Lung (tissue), 12 donors: Measurements from ENCODE around the gene SHH. TPM values are rescaled to one million over a fixed set of nuclear protein-coding genes. Genes with fewer than 3 reads are reported as not detected.

ENCODE experiments used
- ATAC-seq: fragments of 200-7000 bp; cut with Tn5 transposase; one replicate; pipeline ENCODE4 v1.9.1; 2020; ENCODE audit warnings: moderate number of reproducible peaks; ENCODE audit not compliant: insufficient read depth, low FRiP score
- DNase-seq, 3 donors: peaks; one replicate each; pipeline ENCODE4 v3.0.0-alpha.2; 2013 to 2017
- H3K27ac ChIP-seq, 2 donors: one replicate each; pipeline ENCODE4 v1.5.1; 2013; ENCODE audit warnings: mild to moderate bottlenecking in 2 of 2, moderate library complexity in 2 of 2, control low read depth in 1 of 2, inconsistent platforms in 1 of 2, low read depth in 1 of 2, low read length in 1 of 2
- H3K27me3 ChIP-seq, 3 donors: one replicate each; pipeline ENCODE4 v1.5.1; 2013; ENCODE audit warnings: low read length in 2 of 3; ENCODE audit not compliant: control insufficient read depth in 3 of 3, insufficient read depth in 3 of 3
- H3K36me3 ChIP-seq, 4 donors: one replicate each; pipeline ENCODE4 v1.5.1; 2013; ENCODE audit warnings: low read length in 4 of 4, mild to moderate bottlenecking in 1 of 4, moderate library complexity in 1 of 4; ENCODE audit not compliant: control insufficient read depth in 4 of 4, insufficient read depth in 4 of 4
- H3K4me1 ChIP-seq, 5 donors: one replicate each; pipeline ENCODE4 v1.5.1; 2013; ENCODE audit warnings: low read length in 5 of 5, mild to moderate bottlenecking in 2 of 5, moderate library complexity in 1 of 5; ENCODE audit not compliant: control insufficient read depth in 5 of 5, insufficient read depth in 5 of 5
- H3K4me3 ChIP-seq: one replicate; pipeline ENCODE4 v1.5.1; 2013; ENCODE audit warnings: mild to moderate bottlenecking, control low read depth, moderate library complexity
- H3K9ac ChIP-seq, 2 donors: one replicate each; pipeline ENCODE4 v1.5.1; 2013; ENCODE audit warnings: low read length in 2 of 2, control low read depth in 1 of 2; ENCODE audit not compliant: insufficient read depth in 1 of 2
- H3K9me3 ChIP-seq, 4 donors: one replicate each; pipeline ENCODE4 v1.5.1; 2013; ENCODE audit warnings: low read length in 3 of 4, mild to moderate bottlenecking in 1 of 4, moderate library complexity in 1 of 4; ENCODE audit not compliant: control insufficient read depth in 4 of 4, insufficient read depth in 3 of 4
- WGBS, 2 donors: extraction: QIAGEN DNeasy Blood & Tissue Kit; methylation state at CpG; one replicate each; pipeline ENCODE4 v1.1.7; 2013; 5-methylcytosine and 5-hydroxymethylcytosine counted together
- polyA plus RNA-seq, 2 donors: library from polyadenylated mRNA; stranded (reverse); fragments of 200-250 nt; gene quantifications; one replicate each; pipeline ENCODE4 v1.2.1, GENCODE V29; 2013
- total RNA-seq, 2 donors: library from RNA; depleted of rRNA in 1 of 2; stranded (reverse); fragments of >200 nt in 1 of 2; gene quantifications; one replicate each; pipeline ENCODE4 v1.2.1, GENCODE V29; 2014 to 2021
- TF ChIP-seq, protein P1 (sequence below): IDR thresholded peaks from 2 replicates; pipeline ENCODE4 v1.5.1; 2012; ENCODE audit warnings: mild to moderate bottlenecking; ENCODE audit errors: control extremely low read depth, extremely low read depth
- donor health status: control.
- donor health status: control.
- donor health status: Bipolar disorder and iron deficiency.
- donor health status: healthy.
- donor health status: DM: yes; HTN: yes; CAD: no.

Gene SHH
- total and polyA plus RNA-seq, 4 donors, result 1.5 to 9.3 (median 4.4) TPM

DNA sequence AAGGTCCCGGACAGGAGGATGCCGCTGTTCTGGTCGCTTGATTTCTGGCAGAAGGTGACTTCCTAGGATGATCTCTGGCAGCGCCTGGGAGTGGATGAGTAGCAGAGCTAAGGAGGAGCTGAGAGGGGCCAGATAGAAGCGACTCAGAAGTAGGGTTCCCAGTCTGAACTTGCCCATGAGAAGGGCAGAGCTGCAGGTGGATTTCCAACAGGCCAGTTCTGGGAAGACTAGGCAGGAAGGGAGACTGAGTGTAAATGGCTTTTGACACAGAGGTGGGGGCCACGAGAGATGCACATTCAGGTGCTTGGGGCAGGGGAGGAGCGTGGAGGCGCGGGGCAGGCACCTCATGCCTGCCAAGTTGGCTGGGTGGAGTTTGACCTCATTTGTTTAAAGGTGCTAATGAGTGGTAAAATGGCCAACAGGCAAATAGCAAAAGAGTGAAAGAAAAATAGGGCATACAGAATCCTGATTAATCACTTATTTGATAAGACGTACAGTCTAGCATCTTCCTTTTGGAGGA, 58.8 kb downstream of the SHH start:
- no peaks in the 10 kb centered on the region for H3K9me3 ChIP-seq
- 78 to 90% methylated on average over 10 of the region's 10 CpGs for WGBS, 2 donors
- H3K9ac ChIP-seq, result no peak overlapping the region
- no peak overlapping the region for H3K4me3 ChIP-seq
- no peak overlapping the region for H3K27ac ChIP-seq
- H3K4me1 ChIP-seq, result peaks cover 0 to 25% (median 4%) of the 10 kb centered on the region in 5 donors
- DNase-seq, result no peak
- H3K27me3 ChIP-seq, result no peaks in the 10 kb centered on the region
- TF ChIP-seq, protein P1, sequence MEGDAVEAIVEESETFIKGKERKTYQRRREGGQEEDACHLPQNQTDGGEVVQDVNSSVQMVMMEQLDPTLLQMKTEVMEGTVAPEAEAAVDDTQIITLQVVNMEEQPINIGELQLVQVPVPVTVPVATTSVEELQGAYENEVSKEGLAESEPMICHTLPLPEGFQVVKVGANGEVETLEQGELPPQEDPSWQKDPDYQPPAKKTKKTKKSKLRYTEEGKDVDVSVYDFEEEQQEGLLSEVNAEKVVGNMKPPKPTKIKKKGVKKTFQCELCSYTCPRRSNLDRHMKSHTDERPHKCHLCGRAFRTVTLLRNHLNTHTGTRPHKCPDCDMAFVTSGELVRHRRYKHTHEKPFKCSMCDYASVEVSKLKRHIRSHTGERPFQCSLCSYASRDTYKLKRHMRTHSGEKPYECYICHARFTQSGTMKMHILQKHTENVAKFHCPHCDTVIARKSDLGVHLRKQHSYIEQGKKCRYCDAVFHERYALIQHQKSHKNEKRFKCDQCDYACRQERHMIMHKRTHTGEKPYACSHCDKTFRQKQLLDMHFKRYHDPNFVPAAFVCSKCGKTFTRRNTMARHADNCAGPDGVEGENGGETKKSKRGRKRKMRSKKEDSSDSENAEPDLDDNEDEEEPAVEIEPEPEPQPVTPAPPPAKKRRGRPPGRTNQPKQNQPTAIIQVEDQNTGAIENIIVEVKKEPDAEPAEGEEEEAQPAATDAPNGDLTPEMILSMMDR, result no peak
- peaks cover 0 to 6% (median 4%) of the 10 kb centered on the region in 4 donors for H3K36me3 ChIP-seq
- no peak for ATAC-seq

DNA sequence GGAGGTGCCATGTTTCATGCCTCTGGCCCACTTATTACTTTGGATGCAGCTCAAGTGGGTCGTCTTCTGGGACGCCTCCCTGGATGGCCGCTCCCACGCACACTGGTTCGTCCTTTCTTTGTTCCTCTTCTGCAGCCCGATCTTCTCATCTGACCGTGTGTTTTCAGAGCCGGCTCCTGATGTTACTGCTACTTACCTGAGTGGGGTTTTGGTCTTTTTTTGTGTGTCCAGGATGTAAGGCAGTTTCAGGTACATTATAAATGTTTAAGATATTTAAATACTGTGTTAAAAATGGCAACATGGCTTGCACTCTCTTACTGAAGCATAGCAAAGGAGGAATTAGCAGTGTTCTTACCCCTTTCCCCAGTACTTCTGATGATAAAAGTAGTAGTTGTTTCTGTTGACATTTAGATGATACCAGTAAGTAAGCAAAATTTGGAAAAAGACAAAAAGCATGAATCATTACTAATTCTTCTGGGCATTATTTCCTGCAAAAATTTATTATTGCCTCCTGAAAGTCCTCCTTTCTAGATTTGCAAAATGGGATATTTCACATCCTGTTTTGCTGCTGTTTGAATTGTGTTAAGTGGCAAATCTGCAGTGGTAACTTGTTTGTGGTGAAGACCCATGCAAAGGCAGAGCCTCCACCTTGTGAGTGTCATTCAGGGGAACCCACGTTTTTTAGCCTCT, 59.4 kb downstream of the SHH start:
- DNase-seq, result no peak
- no peak overlapping the region for H3K9ac ChIP-seq
- no peak overlapping the region for H3K27ac ChIP-seq
- peaks cover 0 to 7% (median 4%) of the 10 kb centered on the region in 4 donors for H3K36me3 ChIP-seq
- ATAC-seq, result no peak
- TF ChIP-seq, protein P1, result no peak
- no peaks in the 10 kb centered on the region for H3K27me3 ChIP-seq
- H3K9me3 ChIP-seq, result no peaks in the 10 kb centered on the region
- H3K4me1 ChIP-seq, result peaks cover 0 to 25% (median 4%) of the 10 kb centered on the region in 5 donors
- no peak overlapping the region for H3K4me3 ChIP-seq
- 79 to 81% methylated on average over 9 of the region's 9 CpGs for WGBS, 2 donors

DNA sequence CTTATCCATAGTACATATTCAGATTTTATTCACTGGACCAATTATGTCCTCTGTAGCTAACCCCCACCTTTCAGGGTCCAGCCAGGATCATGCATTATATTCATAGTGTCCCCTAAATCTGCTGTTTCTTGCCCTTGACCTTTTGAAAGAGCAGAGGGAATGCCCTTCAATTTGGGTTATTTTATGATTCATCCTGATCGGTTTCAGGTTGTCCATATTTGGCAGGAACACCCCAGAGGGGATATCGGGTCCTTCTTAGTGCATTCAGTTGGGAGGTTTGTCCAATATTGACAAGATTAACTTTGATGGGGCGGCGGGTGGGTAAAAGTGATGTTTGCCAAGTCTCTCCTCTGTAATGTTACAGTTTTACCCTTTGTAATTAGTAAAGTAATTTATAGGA, 60.9 kb downstream of the SHH start:
- H3K36me3 ChIP-seq, result peaks cover under 1 to 10% (median 4%) of the 10 kb centered on the region in 4 donors
- H3K27me3 ChIP-seq, result no peaks in the 10 kb centered on the region
- H3K4me1 ChIP-seq, result peaks cover 0 to 29% (median 4%) of the 10 kb centered on the region in 5 donors
- no peaks in the 10 kb centered on the region for H3K9me3 ChIP-seq
- no peak overlapping the region for H3K4me3 ChIP-seq
- ATAC-seq (no peak), DNase-seq (no peak)
- H3K27ac ChIP-seq, result no peak overlapping the region
- no peak overlapping the region for H3K9ac ChIP-seq
- WGBS, 2 donors, result 92 to 98% methylated on average over 4 of the region's 4 CpGs
- TF ChIP-seq, protein P1, result no peak
